Uterus (tissue), 2 donors: ENCODE results near the gene MAD1L1.

Source experiments
- CTCF ChIP-seq, 4 experiments: fragments of 200-600 bp in 2 of 4; fragments of 450-650 bp in 2 of 4; sonication (generic) in 2 of 4; IDR thresholded peaks; one replicate each; pipeline ENCODE4 v1.5.1; 2016 to 2019; ENCODE audit warnings: antibody characterized with exemption in 4 of 4, mild to moderate bottlenecking in 2 of 4, moderate library complexity in 1 of 4
- POLR2A ChIP-seq, 2 donors: fragments of 450-650 bp; IDR thresholded peaks; one replicate each; pipeline ENCODE4 v1.6.1; 2016; ENCODE audit warnings: antibody characterized with exemption in 2 of 2, mild to moderate bottlenecking in 1 of 2, moderate library complexity in 1 of 2

DNA sequence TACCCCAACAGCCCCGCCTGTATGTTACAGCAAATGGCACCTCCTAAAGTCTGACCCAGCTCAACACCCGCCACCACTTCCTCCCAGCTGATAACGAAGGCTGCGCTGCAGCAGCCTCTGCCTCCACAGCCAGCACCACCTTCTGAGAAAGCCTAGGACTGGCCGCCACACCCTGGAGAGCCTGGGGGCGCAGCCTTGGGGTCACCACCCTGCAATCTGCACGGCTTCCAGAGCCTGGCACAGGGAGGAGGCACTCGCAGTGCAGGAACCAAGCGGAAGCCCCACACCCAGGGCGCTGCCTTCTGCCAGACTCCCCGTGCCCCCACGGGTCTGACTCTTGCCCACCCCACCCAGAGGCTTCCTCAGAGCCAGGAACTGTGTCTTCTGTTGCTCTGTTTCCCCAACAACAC lies 112.5 kb downstream of the MAD1L1 start:
- TF ChIP-seq CTCF (IDR thresholded peaks at IDR 0.05) (no peak), POLR2A (IDR thresholded peaks at IDR 0.05) (no peak)
